Adipocyte (in vitro differentiated cells): ENCODE measurements around the gene TRIP4.

ENCODE experiments used
- DNase-seq: peaks from one replicate; pipeline ENCODE4 v3.0.0-alpha.2; 2015; ENCODE audit warnings: low read depth
- H3K27me3 ChIP-seq: replicated peaks from 2 replicates; pipeline ENCODE4 v1.7.0; 2013; ENCODE audit warnings: mild to moderate bottlenecking, low read length, moderate library complexity; ENCODE audit not compliant: control insufficient read depth, insufficient read depth
- H3K36me3 ChIP-seq: 2 replicates; pipeline ENCODE4 v1.7.0; 2013; ENCODE audit warnings: low read length, mild to moderate bottlenecking, moderate library complexity; ENCODE audit not compliant: control insufficient read depth, insufficient read depth, severe bottlenecking
- H3K4me1 ChIP-seq: 2 replicates; pipeline ENCODE4 v1.7.0; 2013; ENCODE audit warnings: mild to moderate bottlenecking, low read length, moderate library complexity; ENCODE audit not compliant: control insufficient read depth, insufficient read depth
- H3K4me3 ChIP-seq: 2 replicates; pipeline ENCODE4 v1.7.0; 2013; ENCODE audit warnings: mild to moderate bottlenecking, low read length, moderate library complexity
- H3K9ac ChIP-seq: 2 replicates; pipeline ENCODE4 v1.7.0; 2013; ENCODE audit warnings: mild to moderate bottlenecking, low read length, moderate library complexity
- H3K9me3 ChIP-seq: 2 replicates; pipeline ENCODE4 v1.7.0; 2013; ENCODE audit warnings: mild to moderate bottlenecking, low read length, moderate library complexity; ENCODE audit not compliant: control insufficient read depth

Gene TRIP4

DNA sequence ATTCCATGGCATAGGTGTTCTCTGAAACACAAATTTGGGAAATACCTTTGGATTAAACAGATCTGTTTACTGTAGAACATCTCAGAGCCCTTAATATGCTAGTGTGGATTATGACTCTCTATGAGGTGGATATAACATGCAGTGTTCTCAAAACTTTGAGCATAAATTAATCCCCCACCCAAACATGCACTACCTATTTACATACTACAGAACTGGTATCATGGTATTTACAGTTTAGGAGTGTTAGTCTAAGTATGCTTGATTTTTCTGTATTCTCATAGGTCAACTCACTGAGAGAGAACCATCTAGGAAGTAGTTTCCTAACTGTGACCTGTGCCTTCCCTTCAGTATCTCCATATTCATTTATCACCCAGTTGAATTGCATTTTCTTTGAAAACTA, 41.8 kb downstream of the TRIP4 start:
- Histone ChIP-seq H3K4me1 (peaks cover 17% of the 10 kb centered on the region), H3K9me3 (no peaks in the 10 kb centered on the region), H3K27me3 (no peaks in the 10 kb centered on the region), H3K4me3 (no peak overlapping the region), H3K36me3 (peaks cover 39% of the 10 kb centered on the region), H3K9ac (no peak overlapping the region)
- DNase-seq, result no peak

DNA sequence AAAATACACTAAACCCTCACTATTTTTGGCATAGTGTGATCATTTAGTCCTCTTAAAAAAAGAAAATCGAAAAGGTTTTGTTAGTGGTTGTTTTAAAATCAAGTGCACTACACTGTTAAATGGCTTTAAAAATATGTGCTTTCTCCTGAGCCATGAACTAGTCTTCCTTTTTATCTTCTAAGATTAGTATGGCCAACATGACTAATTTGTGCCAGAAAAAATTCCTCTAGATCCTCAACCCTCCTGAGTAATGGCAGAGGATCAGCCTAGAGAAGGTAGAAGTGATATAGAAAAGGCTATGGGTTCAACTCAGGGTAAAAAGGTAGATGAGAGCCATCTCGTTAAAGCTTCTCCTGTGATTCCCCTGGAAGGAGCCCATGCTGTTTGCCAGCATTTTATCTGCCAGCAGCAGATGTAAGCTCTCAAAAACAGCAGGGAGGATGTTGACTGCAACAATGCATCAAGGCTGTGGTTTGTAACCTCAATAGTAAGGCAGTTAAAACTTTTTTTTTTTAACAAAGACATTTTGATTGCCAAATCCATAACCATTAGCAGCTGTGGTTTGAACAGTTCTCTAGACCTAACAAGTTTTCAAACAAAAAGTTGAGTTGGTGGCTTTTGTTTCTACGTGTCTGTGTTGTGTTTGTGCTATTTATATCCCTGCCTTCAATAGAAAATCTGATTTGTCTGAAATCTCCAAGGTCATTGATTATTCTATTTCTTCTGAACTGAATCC, 42.5 kb downstream of the TRIP4 start:
- Histone ChIP-seq H3K4me3 (no peak overlapping the region), H3K9ac (no peak overlapping the region), H3K36me3 (peaks cover 35% of the 10 kb centered on the region), H3K9me3 (no peaks in the 10 kb centered on the region), H3K27me3 (no peaks in the 10 kb centered on the region), H3K4me1 (peaks cover 17% of the 10 kb centered on the region)
- DNase-seq, result peak; percentile 95

DNA sequence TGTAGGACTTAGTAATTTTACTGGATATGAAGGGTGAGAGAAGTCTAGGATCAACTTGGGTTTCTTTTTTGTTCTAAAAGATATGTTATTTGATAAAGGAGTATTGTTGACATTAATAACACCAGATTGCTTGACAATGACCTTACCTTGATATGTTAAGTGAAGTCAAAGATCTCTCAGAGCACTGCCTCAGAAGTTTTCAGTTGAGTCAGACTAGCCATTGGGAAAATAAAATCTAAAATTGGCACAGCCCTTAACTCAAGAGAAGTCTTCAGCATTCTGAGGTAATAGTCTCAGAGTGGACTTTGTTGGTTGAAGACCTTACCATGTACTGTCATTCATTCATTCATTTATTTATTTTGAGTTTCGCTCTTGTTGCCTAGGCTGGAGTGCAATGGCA, 50.3 kb downstream of the TRIP4 start:
- Histone ChIP-seq H3K9ac (no peak overlapping the region), H3K4me3 (no peak overlapping the region), H3K27me3 (no peaks in the 10 kb centered on the region), H3K4me1 (no peaks in the 10 kb centered on the region), H3K9me3 (no peaks in the 10 kb centered on the region), H3K36me3 (peaks cover 14% of the 10 kb centered on the region)
- DNase-seq, result no peak

DNA sequence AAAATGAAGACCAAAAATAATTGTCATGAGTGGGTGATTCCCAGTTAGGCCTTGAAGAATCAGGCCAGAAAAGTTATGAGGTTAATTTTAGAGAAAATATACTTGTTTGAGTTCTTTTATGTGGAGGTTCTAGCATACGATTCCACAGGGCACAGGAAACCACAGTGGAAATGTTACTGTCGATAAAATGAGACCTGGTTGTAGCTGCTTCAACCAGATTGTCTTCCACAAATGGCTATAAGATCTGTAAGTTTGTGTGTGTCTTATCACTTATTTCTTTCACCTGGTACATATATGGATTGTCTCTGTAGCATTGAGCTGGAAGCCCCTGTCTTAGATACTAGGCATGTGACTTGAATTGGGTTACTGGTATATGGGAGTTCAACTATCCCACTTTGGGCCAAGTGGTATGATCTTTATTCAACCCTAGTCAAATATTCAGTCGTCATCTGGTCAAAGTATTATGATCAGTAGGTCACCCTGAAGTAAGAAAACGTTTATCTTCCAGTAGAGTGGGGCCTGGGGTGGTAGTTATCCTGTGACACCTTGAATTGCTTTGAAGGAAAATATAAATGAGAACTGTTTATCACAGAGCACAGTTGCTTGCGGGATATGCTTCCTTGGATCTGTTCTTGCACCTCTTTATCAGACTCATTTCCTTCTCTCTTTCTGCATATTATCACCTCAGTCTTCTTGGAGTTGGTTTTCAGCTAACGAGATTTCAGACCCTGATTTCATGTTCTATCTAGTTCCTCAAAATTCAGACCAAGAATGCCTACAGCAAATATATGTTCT, 51.2 kb downstream of the TRIP4 start:
- no peak overlapping the region for H3K9ac ChIP-seq

DNA sequence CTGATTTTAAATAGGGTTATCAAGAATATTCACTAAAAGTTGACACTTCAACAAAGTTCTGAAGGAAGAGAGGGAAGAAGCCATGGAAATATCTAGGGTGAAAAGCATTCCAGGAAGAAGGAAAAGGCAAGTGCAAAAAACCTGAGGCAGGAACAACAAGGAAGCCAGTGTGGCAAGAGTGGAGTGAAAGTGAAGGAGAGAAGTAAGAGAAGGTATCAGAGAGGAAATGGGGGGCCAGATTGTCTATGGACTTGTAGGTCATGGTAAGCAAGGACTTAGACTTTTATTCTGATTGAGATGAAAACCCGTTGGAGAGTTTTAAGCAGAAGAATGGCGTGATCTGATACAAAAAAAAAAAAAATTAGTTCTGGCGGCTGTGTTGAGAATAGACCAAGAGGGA, 54.2 kb downstream of the TRIP4 start:
- H3K4me3 ChIP-seq, result no peak overlapping the region
- no peaks in the 10 kb centered on the region for H3K27me3 ChIP-seq
- H3K4me1 ChIP-seq, result peaks cover 20% of the 10 kb centered on the region
- DNase-seq, result no peak
- H3K36me3 ChIP-seq, result peaks cover 7% of the 10 kb centered on the region
- no peak overlapping the region for H3K9ac ChIP-seq
- no peaks in the 10 kb centered on the region for H3K9me3 ChIP-seq

More for the DNA sequence above, 51.2 kb downstream of the TRIP4 start:
- H3K4me1 ChIP-seq, result peaks cover 8% of the 10 kb centered on the region
- DNase-seq, result no peak
- peaks cover 12% of the 10 kb centered on the region for H3K36me3 ChIP-seq
- H3K9me3 ChIP-seq, result no peaks in the 10 kb centered on the region
- no peak overlapping the region for H3K4me3 ChIP-seq
- no peaks in the 10 kb centered on the region for H3K27me3 ChIP-seq

DNA sequence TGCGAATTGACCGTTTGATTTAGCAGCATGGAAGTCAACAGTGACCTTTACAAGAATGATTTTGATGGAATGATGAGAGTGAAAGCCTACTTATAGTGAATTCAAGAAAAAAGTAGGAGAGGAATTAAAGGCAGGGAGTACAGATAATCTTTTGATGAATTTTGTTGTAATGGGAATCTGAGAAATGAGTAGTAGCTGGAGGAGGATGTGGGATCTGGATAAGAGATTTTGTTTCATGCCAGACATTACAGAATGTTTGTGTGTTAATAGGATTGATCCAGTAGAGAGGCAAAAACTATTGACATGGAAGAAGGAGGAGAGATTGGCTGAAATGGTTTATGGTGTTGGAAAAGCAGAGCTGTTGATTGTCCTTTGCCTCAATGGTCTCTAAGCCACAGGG, 55.4 kb downstream of the TRIP4 start:
- Histone ChIP-seq H3K36me3 (peaks cover 14% of the 10 kb centered on the region), H3K9ac (no peak overlapping the region), H3K4me3 (no peak overlapping the region), H3K4me1 (peaks cover 20% of the 10 kb centered on the region), H3K9me3 (no peaks in the 10 kb centered on the region), H3K27me3 (no peaks in the 10 kb centered on the region)
- no peak for DNase-seq

DNA sequence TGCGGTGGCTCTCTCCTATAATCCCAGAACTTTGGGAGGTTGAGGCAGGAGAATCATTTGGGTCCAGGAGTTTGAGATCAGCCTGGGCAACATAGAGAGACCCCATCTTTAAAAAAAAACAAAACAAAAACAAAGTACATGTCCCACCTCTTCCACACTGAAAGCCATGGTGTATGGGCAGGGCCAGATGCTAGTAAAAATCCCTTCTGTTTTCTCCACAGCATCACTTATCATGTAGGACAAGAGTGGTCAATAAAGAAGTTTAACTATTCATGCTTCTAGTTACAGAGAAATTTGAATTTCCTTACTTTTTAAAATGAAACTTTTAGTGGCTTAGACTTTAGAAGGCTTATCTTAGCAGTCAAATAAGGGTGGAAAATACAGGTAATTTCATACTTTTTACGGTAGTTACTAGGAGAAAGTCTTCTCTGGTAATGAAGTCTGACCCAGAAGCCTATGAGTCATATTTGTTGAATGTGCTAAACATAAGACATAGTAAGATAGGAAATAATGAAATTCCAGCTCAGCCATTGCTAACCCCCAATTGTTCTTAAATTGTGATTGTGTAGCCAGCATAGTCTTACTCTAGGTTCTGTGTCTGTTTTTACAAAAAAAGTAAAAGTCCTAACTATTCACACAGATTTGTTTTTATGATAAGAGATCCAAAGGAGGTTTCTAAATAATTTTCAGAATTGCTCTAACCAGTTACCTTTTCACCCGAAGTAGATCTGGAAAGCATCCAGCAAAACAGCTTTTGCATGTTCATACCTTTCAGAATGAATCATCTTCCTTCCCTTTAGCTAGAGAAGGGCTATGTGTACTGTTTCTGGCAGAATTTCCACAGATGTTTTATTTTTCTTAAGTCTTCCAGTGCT, 56.3 kb downstream of the TRIP4 start:
- peaks cover 19% of the 10 kb centered on the region for H3K36me3 ChIP-seq
- H3K9ac ChIP-seq, result no peak overlapping the region
- peaks cover 20% of the 10 kb centered on the region for H3K4me1 ChIP-seq
- H3K4me3 ChIP-seq, result peak overlapping the region; percentile 31
- DNase-seq, result peak; percentile 89
- H3K27me3 ChIP-seq, result no peaks in the 10 kb centered on the region
- H3K9me3 ChIP-seq, result no peaks in the 10 kb centered on the region

DNA sequence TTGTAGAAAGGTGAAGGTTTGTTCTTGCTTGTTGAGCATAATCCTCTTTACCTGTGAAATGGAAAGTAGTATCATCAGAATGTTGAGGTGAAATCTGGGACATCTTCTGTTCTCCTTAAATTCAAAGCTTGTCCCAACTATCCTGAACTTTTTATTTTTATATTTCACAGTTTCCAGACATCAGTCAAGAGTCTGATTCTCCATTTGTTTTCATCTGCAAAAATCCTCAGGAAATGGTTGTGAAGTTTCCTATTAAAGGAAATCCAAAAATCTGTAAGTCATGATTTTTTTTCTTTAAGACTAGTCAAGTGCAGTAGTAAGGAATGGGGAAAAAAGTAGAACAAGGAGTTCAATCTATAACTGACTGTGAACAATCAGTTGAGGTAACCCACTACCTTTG, 57.2 kb downstream of the TRIP4 start:
- DNase-seq, result no peak
- Histone ChIP-seq H3K9ac (no peak overlapping the region), H3K4me1 (peaks cover 20% of the 10 kb centered on the region), H3K36me3 (peaks cover 21% of the 10 kb centered on the region), H3K27me3 (no peaks in the 10 kb centered on the region), H3K9me3 (no peaks in the 10 kb centered on the region), H3K4me3 (no peak overlapping the region)

DNA sequence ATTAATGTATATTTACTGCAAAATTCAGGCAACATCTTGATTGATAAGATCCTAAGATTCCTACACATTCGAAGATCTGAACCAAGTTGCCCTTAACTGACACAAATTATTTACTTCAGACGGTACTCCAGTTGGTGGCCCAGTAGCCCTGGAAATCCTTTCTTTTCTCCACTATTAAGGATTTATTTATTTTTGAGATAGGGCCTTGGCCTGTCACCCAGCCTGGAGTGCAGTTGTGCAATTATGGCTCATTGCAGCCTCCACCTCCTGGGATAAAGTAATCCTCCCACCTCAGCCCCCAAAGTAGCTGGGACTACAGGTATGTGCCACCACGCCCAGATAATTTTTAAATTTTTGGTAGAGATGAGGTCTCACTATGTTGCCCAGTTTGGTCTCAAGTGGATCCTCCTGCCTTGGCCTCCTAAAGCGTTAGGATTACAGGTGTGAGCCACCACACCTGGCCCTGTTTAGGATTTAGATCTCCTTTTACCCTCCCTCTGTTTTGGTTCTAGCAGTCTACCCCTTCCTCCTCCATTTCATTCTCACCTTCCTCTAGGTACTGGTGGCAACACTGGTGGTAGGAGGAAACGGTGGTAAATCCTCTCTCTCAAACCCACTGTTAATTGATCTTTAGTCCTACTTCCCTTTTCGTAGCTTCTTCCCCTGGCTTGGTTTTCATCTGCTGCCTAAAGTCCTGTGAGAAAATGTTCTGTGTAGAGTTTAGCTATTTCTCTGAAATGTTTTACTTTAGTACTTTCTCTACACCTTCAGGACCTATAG, 60.1 kb downstream of the TRIP4 start:
- H3K9me3 ChIP-seq, result no peaks in the 10 kb centered on the region
- H3K4me1 ChIP-seq, result peaks cover 20% of the 10 kb centered on the region
- H3K36me3 ChIP-seq, result peaks cover 27% of the 10 kb centered on the region
- no peak overlapping the region for H3K4me3 ChIP-seq
- no peak overlapping the region for H3K9ac ChIP-seq
- H3K27me3 ChIP-seq, result no peaks in the 10 kb centered on the region
- no peak for DNase-seq

DNA sequence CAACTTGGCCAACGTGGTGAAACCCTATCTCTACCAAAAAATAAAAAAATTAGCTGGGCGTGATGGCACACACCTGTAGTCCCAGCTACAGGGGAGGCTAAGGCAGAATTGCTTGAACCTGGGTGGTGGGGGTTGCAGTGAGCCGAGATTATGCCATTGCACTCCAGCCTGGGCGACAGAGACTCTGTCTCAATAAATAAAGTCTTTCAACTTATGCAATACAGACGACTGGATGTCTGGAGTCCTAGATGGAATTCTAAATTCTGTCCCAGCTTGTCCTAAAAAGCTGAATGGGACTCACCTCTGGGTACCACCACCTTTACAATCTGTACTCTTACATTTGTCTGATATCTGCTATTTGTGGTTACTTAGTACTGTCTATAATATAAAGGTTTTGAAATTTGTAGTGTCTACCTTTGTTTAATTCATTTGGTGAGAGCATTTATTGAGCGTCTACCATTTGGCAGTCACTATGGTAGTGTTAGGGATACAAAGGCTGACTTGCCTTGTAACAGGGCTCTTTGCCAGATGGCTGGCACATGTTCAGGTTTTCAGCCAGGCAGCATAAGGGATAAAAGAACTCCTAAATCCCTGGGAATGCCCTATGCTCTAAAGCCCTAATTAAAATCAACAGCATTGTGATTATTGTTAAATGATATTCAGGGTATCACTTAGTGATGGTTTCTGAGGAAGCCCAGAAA, 65.5 kb downstream of the TRIP4 start:
- H3K4me3 ChIP-seq, result no peak overlapping the region
- H3K9ac ChIP-seq, result no peak overlapping the region
- H3K27me3 ChIP-seq, result no peaks in the 10 kb centered on the region
- H3K9me3 ChIP-seq, result no peaks in the 10 kb centered on the region
- DNase-seq, result peak; percentile 15
- H3K36me3 ChIP-seq, result peaks cover 31% of the 10 kb centered on the region
- H3K4me1 ChIP-seq, result peaks cover 8% of the 10 kb centered on the region
